PC-9 (cell line): Measurements from ENCODE around the gene SPATS2L.

Experiments
- CTCF ChIP-seq: fragments of 200-600 bp; sonication (generic); conservative IDR thresholded peaks from 2 replicates; pipeline ENCODE4 v1.6.1; 2017; ENCODE audit warnings: mixed run types, antibody characterized with exemption, mild to moderate bottlenecking, moderate library complexity
- EZH2 ChIP-seq: fragments of 200-600 bp; sonication (generic); IDR thresholded peaks from 2 replicates; pipeline ENCODE4 v1.8.0; 2017; ENCODE audit warnings: antibody characterized with exemption, low read depth

GRCh38 chr2:200523158-200523557 lies 216.7 kb downstream of the SPATS2L start:
- TF ChIP-seq CTCF (no peak), EZH2 (no peak)
